K562 (cell line): ENCODE measurements around the gene SLC1A5. TPM values are rescaled to one million over a fixed set of nuclear protein-coding genes. Genes with fewer than 3 reads are reported as not detected.

Experiments
- ARID2 ChIP-seq: fragments of 450-650 bp; IDR thresholded peaks from 2 replicates; pipeline ENCODE4 v1.6.1; 2017; ENCODE audit warnings: antibody characterized with exemption, mild to moderate bottlenecking
- ARNT ChIP-seq, 2 experiments: fragments of 450-650 bp; IDR thresholded peaks; 2 replicates each; pipeline ENCODE4 v1.6.1; 2016; ENCODE audit warnings: mild to moderate bottlenecking in 1 of 2
- COPS2 ChIP-seq: fragments of 450-650 bp; conservative IDR thresholded peaks from 2 replicates; pipeline ENCODE4 v1.6.1; 2016; ENCODE audit warnings: mild to moderate bottlenecking, moderate library complexity
- HMGN3 ChIP-seq: IDR thresholded peaks from 2 replicates; pipeline ENCODE4 v1.6.1; 2011; ENCODE audit warnings: borderline replicate concordance, low read depth, mild to moderate bottlenecking, mixed read lengths, low read length; ENCODE audit not compliant: insufficient read length; ENCODE audit errors: extremely low read depth
- NFATC3 ChIP-seq: fragments of 450-650 bp; IDR thresholded peaks from 2 replicates; pipeline ENCODE4 v1.6.1; 2017; ENCODE audit warnings: mild to moderate bottlenecking
- NFXL1 ChIP-seq: fragments of 450-650 bp; formaldehyde crosslinking; IDR thresholded peaks from 2 replicates; pipeline ENCODE4 v1.4.0; 2021; ENCODE audit warnings: mild to moderate bottlenecking
- PHF8 ChIP-seq: fragments of 200-600 bp; sonication (generic); IDR thresholded peaks from 2 replicates; pipeline ENCODE4 v1.6.1; 2012; ENCODE audit warnings: mixed run types, mild to moderate bottlenecking, inconsistent platforms, low read length, moderate library complexity, borderline replicate concordance
- SREBF1 ChIP-seq: fragments of 150-350 bp; IDR thresholded peaks from 2 replicates; pipeline ENCODE4 v1.6.1; 2014; ENCODE audit warnings: antibody characterized with exemption, low read depth, low read length, borderline replicate concordance
- ZNF408 ChIP-seq: fragments of 250-450 bp; sonication (Bioruptor Pico); IDR thresholded peaks from 2 replicates; pipeline ENCODE4 v1.4.0; 2020; ENCODE audit warnings: low read depth, mild to moderate bottlenecking, moderate library complexity
- ZSCAN29 ChIP-seq: fragments of 450-650 bp; IDR thresholded peaks from 2 replicates; pipeline ENCODE4 v1.6.1; 2017
- polyA plus RNA-seq, 8 experiments: library from polyadenylated mRNA; depleted of rRNA in 4 of 8; stranded (reverse) in 5 of 8; unstranded in 3 of 8; fragments of >200 nt; fragmentation: Nextera tagmentation in 2 of 8; fragmentation: Illumina TruSeq in 1 of 8; extraction: Ambion mirVana in 2 of 8; extraction: Trizol in 1 of 8; gene quantifications; 2 replicates each; pipeline versions ENCODE4 v1.2.1 to v1.2.3, GENCODE V29; 2011 to 2014; ENCODE audit warnings: inconsistent platforms in 1 of 8, missing spikeins in 1 of 8
- total RNA-seq, 7 experiments: library from RNA; depleted of rRNA in 6 of 7; stranded (reverse); fragments of >200 nt in 6 of 7; fragmentation: Illumina TruSeq in 2 of 7; extraction: Trizol in 2 of 7; gene quantifications; 2 replicates each; pipeline versions ENCODE4 v1.2.1 to v1.2.3, GENCODE V29; 2011 to 2021; ENCODE audit warnings: low replicate concordance in 1 of 7
- TF ChIP-seq, protein P1 (sequence below), 2 experiments: IDR thresholded peaks in 1 of 2; conservative IDR thresholded peaks in 1 of 2; 2 replicates each; pipeline ENCODE4 v1.6.1; 2016; ENCODE audit warnings: low read depth in 2 of 2, mild to moderate bottlenecking in 1 of 2, missing compliant biosample characterization in 1 of 2, missing genetic modification characterization in 1 of 2, moderate library complexity in 1 of 2
- TF ChIP-seq, protein P2 (sequence below): fragments of 450-650 bp; conservative IDR thresholded peaks from 2 replicates; pipeline ENCODE4 v1.6.1; 2016; ENCODE audit warnings: missing genetic modification characterization, low read depth, mild to moderate bottlenecking, missing compliant biosample characterization, moderate library complexity
- TF ChIP-seq, protein P3 (sequence below): fragments of 200-800 bp; sonication (Bioruptor generic); IDR thresholded peaks from 2 replicates; pipeline ENCODE4 v1.6.1; 2017; ENCODE audit warnings: missing genetic modification characterization, missing compliant biosample characterization
- TF ChIP-seq, protein P4 (sequence below): fragments of 450-650 bp; IDR thresholded peaks from 2 replicates; pipeline ENCODE4 v1.6.1; 2016; ENCODE audit warnings: antibody characterized with exemption
- TF ChIP-seq, protein P5 (sequence below): IDR thresholded peaks from 2 replicates; pipeline ENCODE4 v1.6.1; 2011; ENCODE audit warnings: borderline replicate concordance, low read depth, mild to moderate bottlenecking, moderate library complexity, low read length; ENCODE audit not compliant: insufficient read depth, poor library complexity, severe bottlenecking
- TF ChIP-seq, protein P6 (sequence below): conservative IDR thresholded peaks from 2 replicates; pipeline ENCODE4 v1.6.1; 2011; ENCODE audit warnings: low read depth, mild to moderate bottlenecking, low read length; ENCODE audit not compliant: control insufficient read depth

SLC1A5 gene
- total and polyA plus RNA-seq, 9 of the 15 experiments (the other 6 are each of a cell fraction or from before 2014, with no cell fraction given) = 31.2 to 417 (median 134) TPM

DNA sequence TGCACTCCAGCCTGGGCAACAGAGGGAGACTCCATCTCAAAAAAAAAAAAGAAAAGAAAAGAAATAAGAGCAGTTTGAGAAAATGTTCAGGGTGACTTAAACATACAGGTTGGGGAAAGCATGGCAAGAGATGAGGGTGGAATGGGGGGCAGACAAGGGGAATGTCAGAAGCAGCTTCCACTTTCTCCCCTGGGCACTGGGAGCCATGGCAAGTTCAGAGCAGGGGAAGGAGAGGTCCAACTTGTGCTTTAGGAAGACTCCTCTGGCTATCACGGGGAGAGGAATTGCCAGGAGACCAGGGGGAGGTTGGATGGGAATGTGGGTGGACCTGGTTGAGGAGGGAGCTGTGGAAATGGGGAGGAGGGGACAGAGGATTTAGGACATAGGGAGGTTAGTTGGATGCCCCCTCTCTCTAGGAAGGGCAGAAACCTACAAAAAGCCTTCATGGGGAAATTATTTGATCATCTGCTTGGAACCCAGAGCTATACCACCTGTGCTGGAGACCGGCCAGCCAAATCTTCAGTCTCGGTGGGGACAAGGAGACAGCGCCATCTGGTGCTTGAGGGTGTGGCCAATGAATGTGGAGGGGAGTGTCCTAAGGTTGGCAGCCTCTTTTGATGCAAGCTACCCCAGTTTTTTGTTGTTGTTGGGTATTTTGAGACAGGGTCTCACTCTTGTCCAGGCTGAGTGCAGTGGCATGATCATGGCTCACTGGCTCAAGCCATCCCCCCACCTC, 34.8 kb downstream of the SLC1A5 start (continued):
- TF ChIP-seq, protein P1, sequence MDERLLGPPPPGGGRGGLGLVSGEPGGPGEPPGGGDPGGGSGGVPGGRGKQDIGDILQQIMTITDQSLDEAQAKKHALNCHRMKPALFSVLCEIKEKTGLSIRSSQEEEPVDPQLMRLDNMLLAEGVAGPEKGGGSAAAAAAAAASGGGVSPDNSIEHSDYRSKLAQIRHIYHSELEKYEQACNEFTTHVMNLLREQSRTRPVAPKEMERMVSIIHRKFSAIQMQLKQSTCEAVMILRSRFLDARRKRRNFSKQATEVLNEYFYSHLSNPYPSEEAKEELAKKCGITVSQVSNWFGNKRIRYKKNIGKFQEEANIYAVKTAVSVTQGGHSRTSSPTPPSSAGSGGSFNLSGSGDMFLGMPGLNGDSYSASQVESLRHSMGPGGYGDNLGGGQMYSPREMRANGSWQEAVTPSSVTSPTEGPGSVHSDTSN (CRISPR knock-in tag; IDR thresholded peaks at IDR 0.05; ENCODE audit: low read depth) = no peak
- TF ChIP-seq, protein P1 (tag; conservative IDR thresholded peaks at IDR 0.05; ENCODE audit: low read depth) = no peak
- TF ChIP-seq COPS2 (no peak), ZSCAN29 (no peak), NFATC3 (no peak), SREBF1 (no peak), ZNF408 (CRISPR knock-in tag) (no peak), PHF8 (no peak), ARNT (IDR thresholded peaks at IDR 0.05) (no peak), ARID2 (peak; percentile 70; the same call in 1 of the 2 replicates), HMGN3 (no peak), NFXL1 (CRISPR knock-in tag) (no peak)
- TF ChIP-seq, protein P2, sequence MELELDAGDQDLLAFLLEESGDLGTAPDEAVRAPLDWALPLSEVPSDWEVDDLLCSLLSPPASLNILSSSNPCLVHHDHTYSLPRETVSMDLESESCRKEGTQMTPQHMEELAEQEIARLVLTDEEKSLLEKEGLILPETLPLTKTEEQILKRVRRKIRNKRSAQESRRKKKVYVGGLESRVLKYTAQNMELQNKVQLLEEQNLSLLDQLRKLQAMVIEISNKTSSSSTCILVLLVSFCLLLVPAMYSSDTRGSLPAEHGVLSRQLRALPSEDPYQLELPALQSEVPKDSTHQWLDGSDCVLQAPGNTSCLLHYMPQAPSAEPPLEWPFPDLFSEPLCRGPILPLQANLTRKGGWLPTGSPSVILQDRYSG (tag) = no peak
- TF ChIP-seq, protein P3, sequence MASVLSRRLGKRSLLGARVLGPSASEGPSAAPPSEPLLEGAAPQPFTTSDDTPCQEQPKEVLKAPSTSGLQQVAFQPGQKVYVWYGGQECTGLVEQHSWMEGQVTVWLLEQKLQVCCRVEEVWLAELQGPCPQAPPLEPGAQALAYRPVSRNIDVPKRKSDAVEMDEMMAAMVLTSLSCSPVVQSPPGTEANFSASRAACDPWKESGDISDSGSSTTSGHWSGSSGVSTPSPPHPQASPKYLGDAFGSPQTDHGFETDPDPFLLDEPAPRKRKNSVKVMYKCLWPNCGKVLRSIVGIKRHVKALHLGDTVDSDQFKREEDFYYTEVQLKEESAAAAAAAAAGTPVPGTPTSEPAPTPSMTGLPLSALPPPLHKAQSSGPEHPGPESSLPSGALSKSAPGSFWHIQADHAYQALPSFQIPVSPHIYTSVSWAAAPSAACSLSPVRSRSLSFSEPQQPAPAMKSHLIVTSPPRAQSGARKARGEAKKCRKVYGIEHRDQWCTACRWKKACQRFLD (CRISPR knock-in tag) = no peak
- TF ChIP-seq, protein P4, sequence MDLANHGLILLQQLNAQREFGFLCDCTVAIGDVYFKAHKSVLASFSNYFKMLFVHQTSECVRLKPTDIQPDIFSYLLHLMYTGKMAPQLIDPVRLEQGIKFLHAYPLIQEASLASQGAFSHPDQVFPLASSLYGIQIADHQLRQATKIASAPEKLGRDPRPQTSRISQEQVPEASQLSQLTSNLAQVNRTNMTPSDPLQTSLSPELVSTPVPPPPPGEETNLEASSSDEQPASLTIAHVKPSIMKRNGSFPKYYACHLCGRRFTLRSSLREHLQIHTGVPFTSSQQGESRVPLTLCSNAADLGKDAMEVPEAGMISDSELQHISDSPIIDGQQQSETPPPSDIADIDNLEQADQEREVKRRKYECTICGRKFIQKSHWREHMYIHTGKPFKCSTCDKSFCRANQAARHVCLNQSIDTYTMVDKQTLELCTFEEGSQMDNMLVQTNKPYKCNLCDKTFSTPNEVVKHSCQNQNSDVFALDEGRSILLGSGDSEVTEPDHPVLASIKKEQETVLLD = no peak
- TF ChIP-seq, protein P5, sequence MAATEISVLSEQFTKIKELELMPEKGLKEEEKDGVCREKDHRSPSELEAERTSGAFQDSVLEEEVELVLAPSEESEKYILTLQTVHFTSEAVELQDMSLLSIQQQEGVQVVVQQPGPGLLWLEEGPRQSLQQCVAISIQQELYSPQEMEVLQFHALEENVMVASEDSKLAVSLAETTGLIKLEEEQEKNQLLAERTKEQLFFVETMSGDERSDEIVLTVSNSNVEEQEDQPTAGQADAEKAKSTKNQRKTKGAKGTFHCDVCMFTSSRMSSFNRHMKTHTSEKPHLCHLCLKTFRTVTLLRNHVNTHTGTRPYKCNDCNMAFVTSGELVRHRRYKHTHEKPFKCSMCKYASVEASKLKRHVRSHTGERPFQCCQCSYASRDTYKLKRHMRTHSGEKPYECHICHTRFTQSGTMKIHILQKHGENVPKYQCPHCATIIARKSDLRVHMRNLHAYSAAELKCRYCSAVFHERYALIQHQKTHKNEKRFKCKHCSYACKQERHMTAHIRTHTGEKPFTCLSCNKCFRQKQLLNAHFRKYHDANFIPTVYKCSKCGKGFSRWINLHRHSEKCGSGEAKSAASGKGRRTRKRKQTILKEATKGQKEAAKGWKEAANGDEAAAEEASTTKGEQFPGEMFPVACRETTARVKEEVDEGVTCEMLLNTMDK = peak; percentile 28
- TF ChIP-seq, protein P6, sequence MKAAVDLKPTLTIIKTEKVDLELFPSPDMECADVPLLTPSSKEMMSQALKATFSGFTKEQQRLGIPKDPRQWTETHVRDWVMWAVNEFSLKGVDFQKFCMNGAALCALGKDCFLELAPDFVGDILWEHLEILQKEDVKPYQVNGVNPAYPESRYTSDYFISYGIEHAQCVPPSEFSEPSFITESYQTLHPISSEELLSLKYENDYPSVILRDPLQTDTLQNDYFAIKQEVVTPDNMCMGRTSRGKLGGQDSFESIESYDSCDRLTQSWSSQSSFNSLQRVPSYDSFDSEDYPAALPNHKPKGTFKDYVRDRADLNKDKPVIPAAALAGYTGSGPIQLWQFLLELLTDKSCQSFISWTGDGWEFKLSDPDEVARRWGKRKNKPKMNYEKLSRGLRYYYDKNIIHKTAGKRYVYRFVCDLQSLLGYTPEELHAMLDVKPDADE = no peak
